Stimulated activated CD4-positive, alpha-beta T cell treated with anti-CD3 and anti-CD28 coated beads, Interleukin-12 subunit alpha, Interleukin-12 subunit beta, amount 100 ng/mL, for 4 hours (primary cell): ENCODE results near the gene WWOX.
A peak's percentile ranks its signal among the peaks of the same experiment; 100 is the strongest.

Source experiments
- DNase-seq: peaks from one replicate; pipeline ENCODE4 v3.0.0-alpha.2; 2020

Gene WWOX

GRCh38 chr16:78413651-78414050 lies 314.2 kb downstream of the WWOX start:
- DNase-seq: no peak

- no peak for DNase-seq
These were observed 315.6 kb downstream of the WWOX start for GRCh38 chr16:78415013-78415412.

- DNase-seq: no peak
These were observed 316.2 kb downstream of the WWOX start for GRCh38 chr16:78415669-78416068.

GRCh38 chr16:78416400-78416799 lies 316.9 kb downstream of the WWOX start:
- DNase-seq: no peak

DNA sequence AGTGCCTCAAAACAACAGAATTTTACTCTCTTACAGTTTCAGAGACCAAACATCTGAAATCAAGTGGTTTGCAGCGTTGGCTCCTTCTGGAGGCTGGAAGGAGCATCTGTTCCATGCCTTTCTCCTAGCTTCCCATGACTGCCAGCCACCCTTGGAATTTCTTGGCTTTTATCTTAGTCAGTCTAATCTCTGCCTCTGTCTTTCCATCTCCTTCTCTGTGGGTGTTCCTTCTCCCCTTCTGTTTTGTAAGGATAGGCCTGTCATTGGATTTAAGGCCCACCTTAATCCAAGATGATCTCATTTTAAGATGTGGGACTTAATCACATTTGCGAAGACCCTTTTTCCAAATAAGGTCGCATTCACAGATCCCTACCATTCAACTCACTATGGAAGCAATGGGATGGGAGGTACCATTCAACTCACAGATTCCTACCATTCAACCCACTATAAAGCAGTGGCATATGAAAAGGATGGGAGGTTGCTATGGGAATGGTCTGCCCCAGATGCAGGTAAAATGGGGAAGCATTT lies 321.8 kb downstream of the WWOX start:
- no peak for DNase-seq

GRCh38 chr16:78425281-78425680 lies 325.8 kb downstream of the WWOX start:
- DNase-seq: no peak

DNA sequence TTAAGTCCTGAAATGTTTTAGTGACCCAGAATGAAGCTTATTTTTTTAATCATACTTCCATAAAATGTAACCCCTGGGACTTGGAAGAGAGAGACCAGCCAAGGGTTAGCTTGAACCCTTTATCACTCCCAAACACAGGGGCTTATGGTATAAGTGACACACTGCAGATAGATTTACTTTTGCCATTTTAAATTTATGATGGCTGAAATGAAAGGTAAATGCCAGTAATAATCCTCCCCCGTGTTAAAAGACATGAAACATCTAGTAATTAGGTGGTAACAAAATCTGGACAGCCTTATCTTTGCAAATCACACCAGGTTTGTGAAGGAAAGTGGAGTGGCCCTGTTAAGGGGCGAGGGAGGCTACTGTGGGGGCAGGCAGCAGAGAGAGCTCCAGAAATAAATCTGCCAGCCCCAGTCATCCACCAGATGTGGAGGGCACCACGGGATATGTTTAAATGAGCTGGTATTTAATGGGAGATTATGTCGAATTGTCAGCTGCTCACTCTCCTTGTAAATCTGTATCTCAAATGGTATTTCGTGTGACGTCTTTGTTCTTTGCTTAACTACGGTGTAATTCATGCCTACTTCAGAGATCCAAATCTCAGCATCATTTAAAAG lies 326.5 kb downstream of the WWOX start:
- no peak for DNase-seq

- DNase-seq: no peak
These were observed 328.7 kb downstream of the WWOX start for GRCh38 chr16:78428193-78428592.

GRCh38 chr16:78430281-78430680 lies 330.8 kb downstream of the WWOX start:
- no peak for DNase-seq

GRCh38 chr16:78431004-78431670 lies 331.7 kb downstream of the WWOX start:
- no peak for DNase-seq

GRCh38 chr16:78431701-78432100 lies 332.2 kb downstream of the WWOX start:
- DNase-seq: no peak

- DNase-seq: no peak
These were observed 333.0 kb downstream of the WWOX start for GRCh38 chr16:78432451-78432850.

DNA sequence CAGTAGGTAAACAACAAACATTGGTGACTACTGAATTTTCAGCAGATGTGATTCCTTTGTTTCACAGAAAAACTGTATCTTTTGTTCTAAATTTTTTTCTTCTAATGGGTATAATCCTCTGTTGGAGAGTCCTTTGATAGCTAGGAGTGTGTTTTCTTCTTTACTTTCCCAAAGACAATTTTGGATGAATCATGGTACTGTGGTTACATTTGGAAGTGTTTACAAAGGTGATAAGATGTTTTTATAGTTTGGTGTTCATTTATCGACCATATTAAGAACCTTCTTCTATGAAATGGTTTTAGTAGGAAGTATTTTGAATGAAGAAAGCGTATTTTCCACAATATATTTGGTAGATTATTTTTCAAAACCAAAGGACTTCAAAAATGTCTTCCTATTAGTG lies 333.7 kb downstream of the WWOX start:
- DNase-seq: no peak

GRCh38 chr16:78434401-78434800 lies 334.9 kb downstream of the WWOX start:
- no peak for DNase-seq

GRCh38 chr16:78435260-78435659 lies 335.8 kb downstream of the WWOX start:
- no peak for DNase-seq

- no peak for DNase-seq
These were observed 336.6 kb downstream of the WWOX start for GRCh38 chr16:78436023-78436422.

GRCh38 chr16:78436846-78437245 lies 337.4 kb downstream of the WWOX start:
- DNase-seq: no peak

- DNase-seq: peak; percentile 25
These were observed 338.0 kb downstream of the WWOX start for GRCh38 chr16:78437352-78437968.

- no peak for DNase-seq
These were observed 338.8 kb downstream of the WWOX start for GRCh38 chr16:78438219-78438618.

DNA sequence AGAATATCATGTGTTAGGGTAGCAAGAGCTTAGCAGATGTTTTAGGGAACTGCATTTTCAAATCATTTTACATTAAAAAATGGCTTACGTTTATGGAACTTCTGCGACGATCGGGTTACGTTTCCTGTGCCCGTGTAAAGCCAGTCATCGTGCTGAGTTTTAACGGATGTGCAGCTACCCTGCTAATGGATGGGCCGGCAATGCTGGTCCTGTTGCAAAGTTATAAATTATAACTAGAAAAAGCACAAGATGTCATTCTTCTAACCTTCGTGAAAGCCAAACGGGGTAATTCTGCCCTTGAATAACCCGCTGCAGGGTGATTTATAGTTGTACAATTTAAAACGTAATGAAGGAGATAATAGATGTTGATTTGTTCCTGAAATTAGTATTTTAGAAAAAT lies 339.2 kb downstream of the WWOX start:
- DNase-seq: no peak

DNA sequence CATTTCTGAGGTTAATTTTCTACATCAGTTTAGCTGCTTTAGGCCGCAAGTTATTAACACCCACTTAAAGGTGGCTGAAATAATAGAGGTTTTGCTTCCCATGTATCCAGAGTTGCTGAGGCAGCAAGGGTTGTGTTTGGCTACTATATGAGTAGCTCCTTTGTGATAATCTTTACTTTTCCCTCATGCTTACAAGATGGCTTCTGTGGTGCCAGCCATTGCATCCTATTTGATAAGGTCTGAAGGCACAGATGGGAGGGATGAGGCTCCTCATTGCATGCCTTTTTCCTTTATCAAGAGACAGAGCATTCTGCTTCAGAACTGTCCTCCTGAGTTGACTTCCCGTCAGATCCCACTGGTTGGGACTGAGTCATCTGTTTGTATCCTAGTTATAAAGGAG lies 340.2 kb downstream of the WWOX start:
- no peak for DNase-seq

- DNase-seq: no peak
These were observed 341.8 kb downstream of the WWOX start for GRCh38 chr16:78441298-78441697.

GRCh38 chr16:78443542-78444364 lies 344.3 kb downstream of the WWOX start:
- DNase-seq: no peak
